ENCODE data around the gene RBM33.
A peak's percentile ranks its signal among the peaks of the same experiment; 100 is the strongest.
"Not testable (repeated sequence)": the region's sequence is repeated elsewhere in the genome, so short reads cannot be mapped to it uniquely, and the experiment has no call there.

RBM33 gene

DNA sequence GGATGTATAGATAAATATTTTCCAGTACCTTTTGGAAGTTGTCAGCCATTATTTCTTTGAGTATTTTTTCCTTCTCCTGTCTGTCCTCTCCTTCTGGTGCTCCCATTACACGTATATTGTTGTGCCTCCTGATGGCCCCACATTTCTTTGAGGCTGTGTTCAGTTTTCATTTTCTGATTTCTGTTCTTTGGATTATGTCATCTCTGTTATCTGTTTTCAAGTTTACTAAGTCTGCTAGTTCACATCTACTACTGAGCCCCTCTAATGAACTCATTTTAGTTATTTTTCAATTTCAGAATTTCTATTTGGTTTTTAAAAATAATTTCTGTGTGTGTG is 16.3 kb downstream of the RBM33 start:
- no peak for DNase-seq

DNA sequence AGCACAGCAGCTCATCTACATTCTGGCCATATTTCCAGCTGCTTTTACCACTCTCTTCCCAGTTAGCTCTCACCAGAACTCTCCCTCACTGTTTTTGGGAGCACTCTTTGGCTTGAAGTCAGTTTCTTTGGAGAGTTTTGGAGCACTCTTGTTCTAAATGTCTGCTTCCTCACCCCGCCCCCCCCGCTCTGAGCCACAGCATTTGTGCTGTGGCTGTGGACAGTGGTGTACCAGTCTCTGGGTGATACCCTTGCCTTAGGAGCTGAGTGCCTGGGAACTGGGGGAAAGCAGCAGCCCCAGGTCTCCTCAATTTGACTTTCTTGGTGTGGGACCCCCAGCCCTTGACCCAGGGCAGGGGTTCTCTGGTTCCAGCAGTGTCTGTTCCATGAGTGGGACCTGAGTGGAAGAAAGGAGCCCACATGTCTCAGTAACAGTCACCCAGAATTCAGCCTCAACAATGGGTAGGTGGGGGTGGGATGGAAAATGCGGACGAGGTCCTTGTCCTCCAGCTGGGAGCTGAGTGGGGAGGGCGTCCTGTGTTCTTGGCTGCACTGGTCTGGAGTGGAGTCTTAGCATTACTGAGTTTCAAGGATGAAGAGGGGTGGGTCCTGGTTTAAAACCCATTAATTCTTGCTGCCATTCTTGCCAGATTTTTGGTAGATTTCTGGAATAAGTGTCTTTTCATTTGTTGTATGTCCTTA is 18.0 kb downstream of the RBM33 start:
- DNase-seq: no peak

DNA sequence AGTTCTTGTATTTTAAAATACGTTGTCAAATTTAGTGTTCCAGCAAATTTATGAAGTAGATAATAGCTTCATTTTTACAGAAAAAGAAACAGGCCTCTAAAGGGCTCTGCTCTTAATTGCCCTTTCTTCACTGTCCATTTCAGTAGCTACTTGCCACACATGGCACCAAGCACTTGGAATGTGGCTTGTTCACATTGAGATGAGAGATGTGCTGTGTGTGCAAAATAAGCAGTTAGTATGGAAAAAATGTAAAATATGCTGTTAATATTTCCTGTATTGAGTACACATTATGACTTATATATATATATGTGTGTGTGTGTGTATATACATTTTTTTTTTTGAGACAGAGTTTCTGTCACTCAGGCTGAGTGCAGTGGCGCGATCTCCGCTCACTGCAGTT is 19.5 kb downstream of the RBM33 start:
- DNase-seq: no peak

DNA sequence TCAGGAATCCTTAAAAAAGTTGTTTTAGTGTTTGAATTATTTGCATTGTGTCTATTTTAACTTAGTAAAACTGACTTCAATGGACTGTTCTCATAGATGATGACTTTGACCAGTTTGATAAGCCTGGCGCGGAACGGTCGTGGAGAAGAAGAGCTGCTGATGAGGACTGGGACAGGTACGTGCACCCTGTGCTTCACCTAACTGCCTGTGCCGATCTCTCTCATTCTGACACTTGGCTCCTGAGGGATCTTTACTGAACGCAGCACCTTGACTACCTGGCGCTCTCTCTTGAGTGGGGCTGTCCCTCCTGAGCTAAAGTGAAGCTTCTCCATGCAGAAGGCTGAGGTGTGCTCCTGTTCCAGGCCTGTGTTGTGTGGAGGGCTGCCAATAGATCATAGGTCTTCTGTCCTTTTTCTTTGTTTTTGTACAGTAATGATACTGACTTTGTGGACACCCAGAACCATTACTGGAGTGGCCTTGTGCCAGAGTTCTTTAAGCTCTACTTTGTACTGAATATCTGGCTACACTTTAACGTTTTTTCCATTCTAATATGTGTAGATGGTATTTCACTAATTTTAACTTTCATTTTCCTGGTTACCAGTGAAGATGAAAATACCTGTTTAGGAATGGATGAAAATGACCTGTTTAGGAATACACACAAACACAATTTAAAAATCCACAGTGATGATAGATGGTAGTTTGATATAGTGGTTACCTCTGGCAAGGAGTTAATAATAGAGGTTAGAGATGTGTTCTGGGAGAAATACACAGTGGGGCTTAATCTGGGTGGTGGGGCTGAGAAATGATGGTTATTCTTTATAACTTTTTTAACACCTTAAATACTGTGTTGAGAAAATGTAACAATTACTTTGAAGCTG is 20.9 kb downstream of the RBM33 start:
- no peak for DNase-seq

DNA sequence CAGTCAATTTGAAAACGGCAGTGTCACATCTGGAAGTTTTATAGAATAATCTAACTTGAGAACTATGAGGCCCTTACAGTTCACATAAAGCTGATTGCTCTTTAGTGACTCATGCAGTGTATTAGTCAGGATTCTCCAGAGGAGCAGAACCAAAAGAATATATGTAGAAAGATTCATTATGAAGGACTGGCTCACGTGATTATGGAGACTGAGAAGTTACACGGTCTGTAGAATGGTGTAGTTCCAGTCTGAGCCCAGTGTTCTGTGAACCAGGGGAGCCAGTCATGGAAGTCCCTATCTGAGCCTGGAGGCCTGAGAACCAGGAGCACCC is 21.5 kb downstream of the RBM33 start:
- DNase-seq: no peak

DNA sequence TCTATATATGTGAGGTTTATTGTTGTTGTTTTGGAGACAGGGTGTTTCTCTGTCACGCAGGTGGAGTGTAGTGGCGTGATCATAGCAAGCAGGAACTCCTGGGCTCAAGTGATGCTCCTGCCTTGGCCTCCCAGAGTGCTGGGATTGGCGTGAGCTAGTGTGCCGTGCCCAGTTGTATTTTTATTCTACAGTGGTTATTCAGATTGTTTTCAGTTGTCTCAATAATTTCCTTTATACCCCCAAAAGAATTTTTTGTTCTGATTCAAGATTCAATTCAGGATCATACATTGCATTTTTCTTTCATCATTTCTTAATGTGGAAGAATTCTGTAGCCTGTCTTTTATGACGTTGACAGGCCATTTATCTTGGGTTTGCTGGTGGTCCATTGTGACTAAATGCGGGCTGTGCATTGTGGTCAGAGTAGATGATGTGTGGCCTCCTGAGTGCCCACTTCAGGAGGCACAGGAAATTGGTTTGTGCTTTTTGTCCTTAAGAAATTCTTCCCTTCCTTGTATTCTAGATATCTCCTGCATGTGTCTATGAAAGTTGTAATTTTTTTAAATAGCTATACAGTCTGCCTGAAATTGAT is 22.9 kb downstream of the RBM33 start:
- no peak for DNase-seq

DNA sequence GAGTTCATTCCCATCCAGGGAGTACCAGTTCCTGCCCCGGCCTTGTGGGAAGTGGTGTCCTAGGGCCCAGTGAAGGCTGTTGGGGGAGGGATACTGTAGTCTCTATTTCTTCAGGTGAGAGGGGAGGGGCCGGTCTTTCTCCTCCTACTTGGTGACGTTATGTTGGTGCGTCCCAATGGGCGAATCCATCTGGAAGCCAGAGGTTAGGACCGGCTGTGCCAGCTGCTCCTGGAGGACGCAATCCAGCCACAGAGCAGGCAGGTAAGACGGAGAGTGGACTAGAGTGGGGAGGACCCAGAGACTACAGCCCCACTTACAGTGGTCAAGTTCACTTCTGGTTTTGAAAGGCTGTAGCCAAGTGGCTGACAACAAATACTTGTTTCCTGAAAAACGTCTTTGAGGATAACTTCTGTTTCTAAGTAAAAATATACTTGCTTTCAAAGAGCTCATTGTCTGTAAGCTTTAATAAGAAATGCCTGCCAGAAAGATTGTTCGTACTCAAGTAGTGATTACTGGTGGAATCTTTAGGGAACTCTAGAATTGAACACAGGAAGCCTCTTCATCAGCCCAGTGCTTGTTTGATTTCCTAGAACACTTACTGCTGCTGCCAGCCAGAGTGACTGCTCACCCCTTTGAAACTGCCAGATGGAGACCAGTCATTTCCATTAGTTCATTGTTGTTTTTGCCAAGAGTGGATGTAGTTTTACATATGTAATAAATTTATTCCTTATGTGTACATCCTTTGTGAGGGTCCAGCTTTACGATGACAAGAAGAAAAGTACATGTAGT is 25.4 kb downstream of the RBM33 start:
- peak in 6 of 58 donors; percentile 5 to 40 (median 16) for DNase-seq

DNA sequence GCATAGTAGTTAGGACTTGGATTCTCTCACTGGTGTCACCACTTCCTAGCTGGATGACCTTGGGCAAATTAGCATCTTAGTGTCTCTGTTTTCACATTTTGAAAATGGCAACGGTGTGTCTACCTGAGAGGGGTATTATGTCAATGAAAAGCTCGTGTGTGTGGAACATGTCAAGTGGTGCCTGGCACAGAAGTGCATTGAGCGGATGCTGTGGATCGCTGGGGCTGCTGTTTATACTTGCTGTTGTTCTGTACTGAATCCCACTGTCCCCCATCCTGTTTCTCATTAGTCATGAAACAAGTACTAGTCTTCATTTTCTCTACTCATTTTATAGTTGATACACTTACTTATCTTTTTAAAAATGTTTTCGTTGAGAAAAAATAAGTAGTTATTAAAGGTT is 26.1 kb downstream of the RBM33 start:
- peak in 1 of 58 donors; percentile 3 for DNase-seq

DNA sequence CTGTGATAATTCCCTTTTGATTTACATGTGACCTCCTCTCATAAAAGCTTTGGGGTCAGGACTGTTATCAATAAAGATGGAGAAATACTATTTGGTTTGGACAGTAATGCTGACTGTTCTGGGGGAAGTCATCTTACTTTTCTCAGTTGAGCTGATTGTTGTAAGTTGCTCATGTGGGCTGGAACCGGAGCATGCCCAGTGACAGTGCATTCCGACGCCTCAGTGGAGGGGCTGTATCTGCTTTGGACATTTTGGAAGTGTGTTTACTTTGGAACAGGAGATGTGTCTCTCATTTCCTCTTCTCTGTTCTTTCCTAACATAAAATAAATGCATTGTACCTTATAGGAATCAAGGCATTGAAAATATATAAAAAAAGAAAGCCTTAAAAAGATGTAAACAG is 30.1 kb downstream of the RBM33 start:
- DNase-seq: no peak

DNA sequence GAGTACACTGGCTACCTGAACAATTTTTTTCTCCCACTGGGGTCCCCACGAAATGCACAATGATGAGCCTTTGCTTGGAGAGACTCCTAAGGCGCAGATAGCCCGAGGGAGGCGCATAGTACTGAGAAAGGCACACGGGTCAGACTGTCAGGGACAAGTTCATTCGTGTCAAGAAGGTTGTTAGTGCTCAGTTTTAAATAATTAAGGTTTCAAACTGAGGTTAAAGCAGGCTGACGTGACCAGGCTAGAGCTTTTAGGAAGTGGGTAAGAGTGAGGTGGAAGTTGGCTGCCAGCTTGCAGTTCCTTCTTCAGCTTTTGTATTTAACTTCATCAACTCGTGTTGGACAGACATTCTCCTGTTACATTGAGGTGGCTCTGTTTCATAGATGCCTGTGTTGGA is 31.6 kb downstream of the RBM33 start:
- no peak for DNase-seq

DNA sequence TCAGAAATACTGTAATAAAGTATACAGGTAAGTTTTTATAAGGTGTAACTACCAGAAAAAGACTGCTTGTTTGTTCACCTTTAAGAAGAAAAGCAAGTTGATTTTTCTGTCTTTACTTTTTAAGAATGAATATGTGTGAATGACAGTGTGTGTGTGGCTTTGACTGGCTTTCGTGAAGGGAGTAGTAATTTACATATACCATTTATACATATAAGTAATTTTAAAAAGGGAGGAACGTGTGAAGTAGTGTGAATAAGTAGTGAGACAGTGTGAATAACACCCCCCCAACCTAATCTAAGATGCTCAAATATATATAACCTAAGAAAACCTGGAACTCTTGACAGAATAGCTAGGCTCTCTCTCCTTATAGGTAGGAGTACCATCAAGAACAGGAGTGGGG is 33.2 kb downstream of the RBM33 start:
- no peak for DNase-seq

DNA sequence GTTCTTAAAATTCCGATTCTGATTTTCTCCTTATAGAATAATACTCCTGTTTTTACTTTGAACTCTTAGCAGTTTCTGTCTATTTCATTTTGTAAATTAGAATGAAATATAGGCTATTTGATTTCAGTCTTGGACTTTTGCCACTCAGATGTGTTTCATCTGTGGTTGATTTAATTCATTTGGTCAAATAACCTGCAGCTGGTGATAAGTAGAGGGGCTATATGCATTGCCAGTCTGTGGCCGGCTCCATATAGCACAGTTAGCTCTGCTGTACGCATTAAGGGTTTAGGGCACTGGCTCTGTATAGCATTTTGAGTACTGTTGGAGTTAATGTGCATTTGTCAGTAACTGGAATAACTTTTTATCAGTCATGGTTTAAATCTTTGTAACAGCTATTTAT is 35.7 kb downstream of the RBM33 start:
- DNase-seq: no peak

DNA sequence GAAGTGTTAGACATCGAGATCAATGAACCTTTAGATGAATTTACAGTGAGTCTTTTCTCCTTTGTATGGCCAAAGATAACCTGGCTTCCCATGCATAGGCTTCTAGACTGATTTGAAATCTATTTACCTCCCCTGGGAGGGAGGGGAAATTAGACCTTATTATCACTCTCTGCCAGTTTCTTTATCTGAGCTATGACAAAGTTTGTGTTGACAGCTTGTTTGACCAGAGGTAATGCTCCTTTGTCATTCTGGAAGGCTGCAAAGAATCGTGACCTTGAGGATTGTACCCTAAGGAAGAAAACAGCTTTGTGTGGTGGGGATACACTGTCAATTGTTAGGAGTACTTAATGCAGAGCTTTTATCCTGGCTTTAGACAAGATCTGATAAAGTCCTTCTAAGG is 36.4 kb downstream of the RBM33 start:
- DNase-seq: no peak

DNA sequence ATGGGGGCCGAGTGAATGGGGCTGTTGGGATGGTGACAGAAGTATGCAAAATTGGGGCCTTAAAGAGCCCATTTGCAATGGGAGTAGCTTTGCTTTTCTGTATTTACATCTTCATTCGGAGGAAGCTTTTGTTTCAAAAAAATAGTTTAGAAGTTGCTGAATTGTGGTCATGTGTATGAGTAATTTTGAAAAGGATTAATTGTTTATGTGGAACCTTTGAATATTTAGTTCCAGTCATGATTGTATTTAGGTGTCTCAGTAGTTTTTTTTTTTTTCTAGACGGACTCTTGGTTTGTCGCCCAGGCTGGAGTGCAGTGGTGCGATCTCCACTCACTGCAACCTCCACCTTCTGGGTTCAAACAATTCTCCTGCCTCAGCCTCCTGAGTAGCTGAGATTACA is 37.2 kb downstream of the RBM33 start:
- DNase-seq: no peak

DNA sequence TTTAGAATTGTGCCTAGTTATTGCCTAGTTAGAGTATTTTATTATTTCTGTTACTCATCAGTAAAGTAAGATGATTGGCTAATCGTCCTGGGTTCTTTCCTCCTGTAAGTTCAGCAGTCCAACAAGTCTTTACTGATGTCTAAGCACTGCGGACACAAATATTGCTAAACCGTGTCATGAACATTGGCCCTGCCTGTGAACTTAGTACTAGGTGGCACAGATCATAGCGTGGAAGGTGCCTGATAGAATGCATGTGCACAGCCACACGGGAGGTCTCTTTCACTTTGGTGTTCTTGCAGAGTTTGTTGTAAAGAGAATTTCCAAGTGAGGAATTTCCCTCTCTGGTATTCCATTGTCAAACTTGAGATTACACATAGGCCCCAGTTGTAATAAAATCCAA is 38.0 kb downstream of the RBM33 start:
- DNase-seq: no peak

DNA sequence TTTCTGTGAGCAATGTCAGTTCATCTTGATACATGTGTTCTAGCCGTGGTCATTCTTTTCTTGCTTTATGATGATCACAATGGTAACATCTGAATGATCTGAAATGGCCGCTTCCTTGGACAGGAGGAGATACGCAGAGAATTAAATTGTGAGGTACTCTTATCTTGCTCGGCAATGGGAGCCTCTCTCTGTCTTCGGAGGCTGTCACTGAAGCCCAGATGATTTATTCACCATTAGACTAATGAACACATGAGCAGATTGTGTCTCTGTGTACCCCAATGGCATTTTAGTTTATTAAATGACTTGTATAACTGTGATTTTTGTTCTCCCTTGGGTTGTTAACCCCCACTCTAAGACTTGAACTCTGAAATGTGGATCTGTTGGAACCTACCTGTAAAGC is 38.6 kb downstream of the RBM33 start:
- no peak for DNase-seq

DNA sequence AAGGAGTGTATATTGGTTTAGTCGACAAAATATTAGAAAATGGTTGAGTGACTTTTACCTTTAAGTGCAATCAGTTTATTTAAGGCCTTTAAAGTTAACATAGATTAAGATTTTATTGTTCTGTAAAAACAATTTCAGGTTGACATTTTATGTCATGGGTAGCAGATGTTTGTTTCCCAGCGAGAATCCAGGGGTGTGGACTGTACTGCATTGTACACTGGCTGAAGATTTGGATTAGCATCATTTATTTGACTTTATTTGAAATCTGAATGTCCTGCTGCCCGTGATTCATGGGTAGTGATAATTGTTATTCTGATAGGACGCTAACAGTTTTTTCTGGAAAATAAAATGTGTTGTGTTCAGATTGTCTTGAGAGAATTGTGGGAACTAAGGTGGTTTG is 39.3 kb downstream of the RBM33 start:
- no peak for DNase-seq

DNA sequence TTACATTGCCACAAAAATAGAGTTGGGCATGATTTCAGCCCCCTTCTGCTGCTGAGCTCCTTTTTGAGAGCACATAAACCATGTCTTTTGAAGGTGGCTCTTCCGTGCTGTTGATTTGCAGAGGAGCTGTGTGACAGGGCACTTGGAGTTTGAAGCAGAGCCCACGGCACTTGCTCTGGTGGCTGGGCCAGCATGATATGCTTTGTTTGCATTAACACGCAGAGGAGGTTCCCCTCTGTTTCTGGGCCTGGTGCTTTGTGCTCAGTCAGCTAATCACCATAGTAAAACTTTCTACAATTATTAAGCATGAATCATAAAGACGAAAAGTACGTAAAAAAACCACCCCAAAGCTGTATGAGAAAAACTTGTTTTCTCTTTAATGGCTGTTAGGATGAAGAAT is 40.1 kb downstream of the RBM33 start:
- DNase-seq: no peak

DNA sequence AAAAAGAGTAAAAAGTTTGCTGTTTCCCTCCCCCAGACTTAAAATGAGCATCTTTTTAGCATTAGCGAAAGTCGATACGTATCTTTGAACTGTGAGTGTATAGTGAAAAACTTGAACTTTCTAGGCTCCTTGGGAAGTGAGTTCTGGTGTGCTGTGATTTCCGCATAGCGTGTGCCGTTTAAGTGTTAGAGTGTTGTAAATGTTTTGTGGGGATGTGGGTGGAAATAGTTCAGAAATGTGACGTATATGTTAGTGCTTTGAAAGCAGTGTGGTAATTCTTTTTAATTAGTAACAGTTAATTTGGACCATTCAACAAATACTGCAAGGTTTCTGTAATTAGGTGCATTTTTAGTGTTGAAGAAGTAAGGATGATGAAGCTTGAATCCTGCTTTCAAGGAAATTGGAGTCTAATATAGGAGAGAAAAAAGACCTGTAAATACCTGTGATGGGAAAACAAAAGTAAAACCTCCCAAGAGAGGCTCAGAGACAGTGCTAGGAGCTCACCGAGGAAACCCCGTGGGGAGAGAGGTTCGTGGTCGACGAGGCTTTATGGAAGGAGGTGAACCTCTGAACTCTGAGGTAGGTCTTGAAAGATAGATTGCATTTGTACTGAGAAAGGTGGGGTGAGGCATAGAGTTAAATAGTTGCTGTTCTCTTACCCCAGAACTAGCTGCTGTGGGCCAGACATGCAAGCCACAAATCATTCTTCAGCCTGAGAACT is 40.8 kb downstream of the RBM33 start:
- no peak for DNase-seq

DNA sequence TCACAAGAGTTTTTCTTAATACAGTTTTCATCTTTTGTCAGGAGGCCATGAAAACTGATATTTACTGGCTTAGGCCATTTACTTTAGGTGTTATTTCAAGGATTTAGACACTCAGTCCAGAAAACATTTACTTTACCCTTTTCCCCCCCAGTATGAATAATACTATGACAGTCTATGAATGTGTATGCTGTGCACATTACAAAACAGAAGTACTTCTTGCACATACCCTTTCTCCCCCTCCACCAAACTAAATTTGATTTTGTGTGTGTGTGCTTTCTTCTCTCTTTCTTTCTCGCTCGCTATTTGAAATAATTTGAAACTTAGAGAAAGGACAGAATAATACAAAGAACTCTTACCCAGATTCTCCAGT is 41.3 kb downstream of the RBM33 start:
- DNase-seq: no peak

DNA sequence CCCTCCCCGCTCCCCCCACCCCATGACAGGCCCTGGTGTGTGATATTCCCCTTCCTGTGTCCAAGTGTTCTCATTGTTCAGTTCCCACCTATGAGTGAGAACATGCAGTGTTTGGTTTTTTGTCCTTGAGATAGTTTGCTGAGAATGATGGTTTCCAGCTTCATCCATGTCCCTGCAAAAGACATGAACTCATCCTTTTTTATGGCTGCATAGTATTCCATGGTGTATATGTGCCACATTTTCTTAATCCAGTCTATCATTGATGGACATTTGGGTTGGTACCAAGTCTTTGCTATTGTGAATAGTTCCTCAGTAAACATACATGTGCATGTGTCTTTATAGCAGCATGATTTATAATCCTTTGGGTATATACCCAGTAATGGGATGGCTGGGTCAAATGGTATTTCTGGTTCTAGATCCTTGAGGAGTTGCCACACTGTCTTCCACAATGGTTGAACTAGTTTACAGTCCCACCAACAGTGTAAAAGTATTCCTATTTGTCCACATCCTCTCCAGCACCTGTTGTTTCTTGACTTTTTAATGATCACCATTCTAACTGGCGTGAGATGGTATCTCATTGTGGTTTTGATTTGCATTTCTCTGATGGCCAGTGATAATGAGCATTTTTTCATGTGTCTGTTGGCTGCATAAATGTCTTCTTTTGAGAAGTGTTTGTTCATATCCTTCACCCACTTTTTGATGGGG is 42.3 kb downstream of the RBM33 start:
- DNase-seq: not testable (repeated sequence)
